HG02798 (cell line): ENCODE data around the gene CACNA2D3.

Experiments used
- ATAC-seq: cut with Tn5 transposase; IDR thresholded peaks from one replicate; pipeline ENCODE4 v1.9.1; 2021; ENCODE audit warnings: mild to moderate bottlenecking; ENCODE audit not compliant: unreplicated experiment, poor library complexity

Gene CACNA2D3

GRCh38 chr3:54312156-54312899 lies 190.0 kb downstream of the CACNA2D3 start:
- ATAC-seq: no peak

- ATAC-seq: no peak
These were observed 191.1 kb downstream of the CACNA2D3 start for GRCh38 chr3:54313418-54313817.

- no peak for ATAC-seq
These were observed 199.2 kb downstream of the CACNA2D3 start for GRCh38 chr3:54321520-54321919.

- ATAC-seq: no peak
These were observed 200.0 kb downstream of the CACNA2D3 start for GRCh38 chr3:54322354-54322753.

GRCh38 chr3:54324103-54324502 lies 201.8 kb downstream of the CACNA2D3 start:
- no peak for ATAC-seq

GRCh38 chr3:54326951-54327350 lies 204.6 kb downstream of the CACNA2D3 start:
- no peak for ATAC-seq

GRCh38 chr3:54331341-54331740 lies 209.0 kb downstream of the CACNA2D3 start:
- ATAC-seq: no peak

GRCh38 chr3:54337846-54338245 lies 215.5 kb downstream of the CACNA2D3 start:
- no peak for ATAC-seq

- ATAC-seq: no peak
These were observed 217.3 kb downstream of the CACNA2D3 start for GRCh38 chr3:54339608-54340007.

GRCh38 chr3:54341811-54342210 lies 219.5 kb downstream of the CACNA2D3 start:
- no peak for ATAC-seq

GRCh38 chr3:54342676-54343075 lies 220.3 kb downstream of the CACNA2D3 start:
- no peak for ATAC-seq

GRCh38 chr3:54343495-54343894 lies 221.1 kb downstream of the CACNA2D3 start:
- ATAC-seq: no peak

- ATAC-seq: no peak
These were observed 222.4 kb downstream of the CACNA2D3 start for GRCh38 chr3:54344601-54345231.

- ATAC-seq: no peak
These were observed 223.6 kb downstream of the CACNA2D3 start for GRCh38 chr3:54345847-54346375.

- no peak for ATAC-seq
These were observed 224.7 kb downstream of the CACNA2D3 start for GRCh38 chr3:54347060-54347459.

GRCh38 chr3:54347933-54348332 lies 225.6 kb downstream of the CACNA2D3 start:
- no peak for ATAC-seq

GRCh38 chr3:54349231-54349652 lies 226.9 kb downstream of the CACNA2D3 start:
- ATAC-seq: no peak

GRCh38 chr3:54349691-54350090 lies 227.3 kb downstream of the CACNA2D3 start:
- no peak for ATAC-seq

- no peak for ATAC-seq
These were observed 231.2 kb downstream of the CACNA2D3 start for GRCh38 chr3:54353546-54353945.

GRCh38 chr3:54353946-54354345 lies 231.6 kb downstream of the CACNA2D3 start:
- no peak for ATAC-seq

GRCh38 chr3:54355800-54356199 lies 233.4 kb downstream of the CACNA2D3 start:
- ATAC-seq: no peak
